OCI-LY1 (cell line): ENCODE data around the gene UNC13A.

Experiments used
- EZH2 ChIP-seq: fragments of 200-600 bp; sonication (generic), shearing (Covaris generic); IDR thresholded peaks from 2 replicates; pipeline ENCODE4 v1.8.0; 2017; ENCODE audit warnings: borderline replicate concordance, mixed run types, mild to moderate bottlenecking, antibody characterized with exemption, low read length, moderate library complexity, mixed read lengths
- TF ChIP-seq, protein P1 (sequence below): fragments of 200-600 bp; sonication (generic), shearing (Covaris generic); IDR thresholded peaks from 2 replicates; pipeline ENCODE4 v1.5.1; 2017; ENCODE audit warnings: mild to moderate bottlenecking, antibody characterized with exemption, low read length, moderate library complexity, mixed read lengths

DNA sequence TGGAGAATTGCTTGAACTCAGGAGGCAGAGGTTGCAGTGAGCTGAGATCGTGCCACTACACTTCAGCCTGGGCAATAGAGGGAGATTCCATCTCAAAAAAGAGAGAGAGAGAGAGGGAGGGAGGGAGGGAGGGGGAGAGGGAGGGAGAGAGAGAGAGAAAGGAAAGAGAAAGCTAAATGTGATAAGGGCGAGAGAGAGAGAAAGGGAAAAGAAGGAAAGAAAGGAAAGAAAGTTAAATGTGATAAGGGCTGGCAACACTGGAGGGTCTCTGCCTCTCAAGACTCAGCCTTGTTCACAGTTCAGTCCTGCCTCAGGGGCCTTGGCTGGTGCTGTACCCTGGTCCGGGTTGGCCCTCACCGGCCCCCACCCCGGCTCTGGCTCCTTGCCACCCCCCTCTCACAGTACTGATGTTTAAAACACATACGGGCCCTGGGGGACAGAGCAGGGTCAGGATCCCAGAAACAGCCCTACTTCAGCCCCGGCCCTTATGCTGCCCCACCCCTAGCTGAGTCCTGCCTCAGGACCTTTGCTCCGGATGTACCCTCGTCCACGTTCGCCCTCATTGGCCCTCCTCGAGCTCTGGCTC, 34.6 kb upstream of the UNC13A start:
- TF ChIP-seq, protein P1, sequence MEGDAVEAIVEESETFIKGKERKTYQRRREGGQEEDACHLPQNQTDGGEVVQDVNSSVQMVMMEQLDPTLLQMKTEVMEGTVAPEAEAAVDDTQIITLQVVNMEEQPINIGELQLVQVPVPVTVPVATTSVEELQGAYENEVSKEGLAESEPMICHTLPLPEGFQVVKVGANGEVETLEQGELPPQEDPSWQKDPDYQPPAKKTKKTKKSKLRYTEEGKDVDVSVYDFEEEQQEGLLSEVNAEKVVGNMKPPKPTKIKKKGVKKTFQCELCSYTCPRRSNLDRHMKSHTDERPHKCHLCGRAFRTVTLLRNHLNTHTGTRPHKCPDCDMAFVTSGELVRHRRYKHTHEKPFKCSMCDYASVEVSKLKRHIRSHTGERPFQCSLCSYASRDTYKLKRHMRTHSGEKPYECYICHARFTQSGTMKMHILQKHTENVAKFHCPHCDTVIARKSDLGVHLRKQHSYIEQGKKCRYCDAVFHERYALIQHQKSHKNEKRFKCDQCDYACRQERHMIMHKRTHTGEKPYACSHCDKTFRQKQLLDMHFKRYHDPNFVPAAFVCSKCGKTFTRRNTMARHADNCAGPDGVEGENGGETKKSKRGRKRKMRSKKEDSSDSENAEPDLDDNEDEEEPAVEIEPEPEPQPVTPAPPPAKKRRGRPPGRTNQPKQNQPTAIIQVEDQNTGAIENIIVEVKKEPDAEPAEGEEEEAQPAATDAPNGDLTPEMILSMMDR = no peak
- no peak for TF ChIP-seq EZH2
